Body of pancreas (tissue), 4 donors: ENCODE data around the gene PDE1A.

Experiments used
- POLR2A ChIP-seq, 3 donors: fragments of 450-650 bp; IDR thresholded peaks; one replicate each; pipeline ENCODE4 v1.6.1; 2016; ENCODE audit warnings: antibody characterized with exemption in 3 of 3, mild to moderate bottlenecking in 2 of 3
- TF ChIP-seq, protein P1 (sequence below), 7 experiments: fragments of 450-650 bp in 4 of 7; fragments of 200-600 bp in 3 of 7; sonication (generic) in 3 of 7; IDR thresholded peaks; one replicate each; pipeline ENCODE4 v1.5.1; 2016 to 2019; ENCODE audit warnings: antibody characterized with exemption in 7 of 7

DNA sequence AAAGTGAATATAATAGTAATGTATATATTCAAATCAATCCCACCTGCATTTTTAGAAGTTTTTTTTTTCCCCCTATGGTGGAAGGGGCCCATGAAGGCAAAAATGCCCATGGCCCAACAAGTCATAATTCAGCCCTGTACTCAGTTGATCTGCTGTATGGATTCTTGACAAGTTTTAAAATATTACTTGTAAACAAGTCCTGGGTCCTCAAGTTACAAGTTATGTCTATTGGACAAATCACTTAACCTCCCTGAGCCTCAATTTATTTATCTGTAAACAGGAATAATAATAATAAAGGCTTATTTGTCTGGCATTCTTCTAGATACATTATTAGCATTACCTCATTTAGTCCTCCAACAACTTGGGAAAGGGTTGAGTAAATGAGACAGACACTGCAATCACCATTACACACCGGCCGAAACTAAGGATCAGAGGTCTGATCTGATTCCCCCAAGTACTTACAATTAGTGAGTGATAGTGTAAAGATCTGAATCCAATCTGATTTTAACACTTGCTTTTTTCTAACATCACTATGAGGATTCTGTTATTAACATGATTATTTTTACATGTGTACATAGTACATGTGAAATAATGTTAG is 66.1 kb downstream of the PDE1A start:
- TF ChIP-seq, protein P1, sequence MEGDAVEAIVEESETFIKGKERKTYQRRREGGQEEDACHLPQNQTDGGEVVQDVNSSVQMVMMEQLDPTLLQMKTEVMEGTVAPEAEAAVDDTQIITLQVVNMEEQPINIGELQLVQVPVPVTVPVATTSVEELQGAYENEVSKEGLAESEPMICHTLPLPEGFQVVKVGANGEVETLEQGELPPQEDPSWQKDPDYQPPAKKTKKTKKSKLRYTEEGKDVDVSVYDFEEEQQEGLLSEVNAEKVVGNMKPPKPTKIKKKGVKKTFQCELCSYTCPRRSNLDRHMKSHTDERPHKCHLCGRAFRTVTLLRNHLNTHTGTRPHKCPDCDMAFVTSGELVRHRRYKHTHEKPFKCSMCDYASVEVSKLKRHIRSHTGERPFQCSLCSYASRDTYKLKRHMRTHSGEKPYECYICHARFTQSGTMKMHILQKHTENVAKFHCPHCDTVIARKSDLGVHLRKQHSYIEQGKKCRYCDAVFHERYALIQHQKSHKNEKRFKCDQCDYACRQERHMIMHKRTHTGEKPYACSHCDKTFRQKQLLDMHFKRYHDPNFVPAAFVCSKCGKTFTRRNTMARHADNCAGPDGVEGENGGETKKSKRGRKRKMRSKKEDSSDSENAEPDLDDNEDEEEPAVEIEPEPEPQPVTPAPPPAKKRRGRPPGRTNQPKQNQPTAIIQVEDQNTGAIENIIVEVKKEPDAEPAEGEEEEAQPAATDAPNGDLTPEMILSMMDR (IDR thresholded peaks at IDR 0.05), result no peak
- TF ChIP-seq POLR2A (IDR thresholded peaks at IDR 0.05), result no peak
